ENCODE measurements around the gene BMPR2. TPM values are rescaled to one million over a fixed set of nuclear protein-coding genes. Genes with fewer than 3 reads are reported as not detected.

Gene BMPR2
- total and polyA plus RNA-seq, 2 of the 4 experiments (the other 2 are of a cell fraction), result 17.0 to 30.1 TPM

- no peak for DNase-seq
- no peak overlapping the region for H2AFZ ChIP-seq (replicated peaks; ENCODE audit: low read length, poor library complexity)
- H3K9me1 ChIP-seq (ENCODE audit: insufficient read depth, low read length), result peaks cover 2% of the 10 kb centered on the region; the same call in 1 of the 2 replicates
- no peak overlapping the region for H2BK120ac ChIP-seq (ENCODE audit: low read depth, low read length)
- H3K27ac ChIP-seq (ENCODE audit: insufficient read depth, low read length), result no peak overlapping the region; the same call in 1 of the 2 replicates
- intact Hi-C loops (cut with micrococcal nuclease) (no loop called here), in situ Hi-C loops (cut with MboI; ENCODE audit: low sequenced_read_pairs) (no loop called here), dilution Hi-C loops (cut with HindIII; ENCODE audit: low sequenced_read_pairs, unreplicated experiment) (no loop called here)
- H3K9me3 ChIP-seq (ENCODE audit: control insufficient read depth, insufficient read depth, low read length), result no peaks in the 10 kb centered on the region
- H3K36me3 ChIP-seq (ENCODE audit: control insufficient read depth, insufficient read depth, low read length), result peaks cover 2% of the 10 kb centered on the region; the same call in 1 of the 2 replicates
- H2AK9ac ChIP-seq (replicated peaks; ENCODE audit: low read depth, low read length, poor library complexity), result no peak overlapping the region
- H3K79me1 ChIP-seq (ENCODE audit: low read depth in 1 of 2, low read length in 2 of 2), result peaks cover 13 to 51% of the 10 kb centered on the region in 2 experiments; a peak in 3 of 4 replicates
- no peak overlapping the region for H3K4me3 ChIP-seq (ENCODE audit: insufficient read depth, low read depth, low read length)
- no peak overlapping the region for H2BK15ac ChIP-seq (ENCODE audit: low read depth, low read length)
- H3K4me2 ChIP-seq (ENCODE audit: low read depth, low read length), result no peak overlapping the region
- TF ChIP-seq ELK1 (IDR thresholded peaks at IDR 0.05; ENCODE audit: borderline replicate concordance, low read depth, low read length), result no peak
- TF ChIP-seq CHD1 (IDR thresholded peaks at IDR 0.05; ENCODE audit: low read depth, low read length), result no peak
- no peak for TF ChIP-seq CTCF (conservative IDR thresholded peaks at IDR 0.05; ENCODE audit: low read depth, low read length)
- no peak for TF ChIP-seq POLR2A (IDR thresholded peaks at IDR 0.05; ENCODE audit: low read depth, low read length)
- TF ChIP-seq BHLHE40 (IDR thresholded peaks at IDR 0.05; ENCODE audit: low read depth, low read length), result no peak
- no peak for TF ChIP-seq RFX5 (IDR thresholded peaks at IDR 0.05; ENCODE audit: low read depth, low read length)
- no peak for TF ChIP-seq RAD21 (IDR thresholded peaks at IDR 0.05; ENCODE audit: low read length)
- TF ChIP-seq FOS (IDR thresholded peaks at IDR 0.05; ENCODE audit: low read depth, low read length), result no peak
- no peak for TF ChIP-seq MXI1 (IDR thresholded peaks at IDR 0.05; ENCODE audit: borderline replicate concordance, low read depth, low read length)
- no peak for TF ChIP-seq SMC3 (IDR thresholded peaks at IDR 0.05; ENCODE audit: low read depth, low read length)
- TF ChIP-seq CEBPB (IDR thresholded peaks at IDR 0.05; ENCODE audit: low read depth, low read length), result no peak
- no peak for TF ChIP-seq USF2 (IDR thresholded peaks at IDR 0.05; ENCODE audit: low read depth, low read length)
- TF ChIP-seq RCOR1 (IDR thresholded peaks at IDR 0.05; ENCODE audit: insufficient replicate concordance, low read length), result no peak
- no peak for TF ChIP-seq MAZ (IDR thresholded peaks at IDR 0.05; ENCODE audit: borderline replicate concordance, low read depth, low read length)
- no peak for TF ChIP-seq MAFK (IDR thresholded peaks at IDR 0.05; ENCODE audit: low read depth, low read length)
- no peak for ATAC-seq (ENCODE audit: low read depth)
- peaks cover 2% of the 10 kb centered on the region; the same call in 1 of the 2 replicates for H3K4me1 ChIP-seq (ENCODE audit: control insufficient read depth, insufficient read depth, low read length)
- no peak overlapping the region for H4K8ac ChIP-seq (ENCODE audit: low read depth in 2 of 2, low read length in 2 of 2)
- no peak overlapping the region for H4K5ac ChIP-seq (ENCODE audit: low read depth, low read length)
- no peak overlapping the region for H3K23ac ChIP-seq (ENCODE audit: low read depth, low read length)
- BruUV-seq (replicated peaks), result no TSS peak
- no peaks in the 10 kb centered on the region for H3K27me3 ChIP-seq (ENCODE audit: control insufficient read depth, insufficient read depth, low read length)
- H4K20me1 ChIP-seq (ENCODE audit: insufficient read depth, low read length), result no peaks in the 10 kb centered on the region
- no peak overlapping the region for H4K91ac ChIP-seq (ENCODE audit: insufficient read depth, low read depth, low read length)
- H3K56ac ChIP-seq (ENCODE audit: extremely low read depth, insufficient read depth, low read length), result no peak overlapping the region
- no peak overlapping the region for H3K9ac ChIP-seq (ENCODE audit: low read depth, low read length)
- WGBS, 2 experiments (ENCODE audit: extremely low coverage in 2 of 2, insufficient read length in 1 of 2), result no CpG with 5 or more reads among the region's 3 CpGs
- no peak overlapping the region for H2BK5ac ChIP-seq (ENCODE audit: low read depth, low read length, poor library complexity, severe bottlenecking)
- no peak overlapping the region for H3K18ac ChIP-seq (ENCODE audit: low read depth, low read length)
- ChIA-PET POLR2A (ENCODE audit: unreplicated experiment) (no interaction called here), CTCF (no interaction called here)
- H3K4ac ChIP-seq (ENCODE audit: low read depth, low read length), result no peak overlapping the region
- H3K14ac ChIP-seq (replicated peaks; ENCODE audit: low read depth, low read length), result no peak overlapping the region
- no peak overlapping the region for H2AK5ac ChIP-seq (ENCODE audit: low read depth, low read length)
- H2BK20ac ChIP-seq (ENCODE audit: low read depth, low read length), result no peak overlapping the region
These were observed 112.5 kb downstream of the BMPR2 start for GRCh38 chr2:202488671-202489070.
